HEK293 (cell line): ENCODE data around the gene FAM120B.

Source experiments
- BCL11A ChIP-seq: fragments of 450-650 bp; formaldehyde crosslinking; IDR thresholded peaks from 2 replicates; pipeline ENCODE4 v1.5.1; 2016; ENCODE audit warnings: low read depth, missing biosample characterization, missing genetic modification characterization
- GLI4 ChIP-seq: fragments of 450-650 bp; formaldehyde crosslinking; IDR thresholded peaks from 2 replicates; pipeline ENCODE4 v1.5.1; 2016; ENCODE audit warnings: missing biosample characterization, missing genetic modification characterization
- KLF10 ChIP-seq: fragments of 450-650 bp; IDR thresholded peaks from 2 replicates; pipeline ENCODE4 v1.5.1; 2018; ENCODE audit warnings: missing biosample characterization, mild to moderate bottlenecking, missing genetic modification characterization
- KLF7 ChIP-seq: fragments of 450-650 bp; formaldehyde crosslinking; IDR thresholded peaks from 2 replicates; pipeline ENCODE4 v1.5.1; 2016; ENCODE audit warnings: missing biosample characterization, missing genetic modification characterization, borderline replicate concordance
- PATZ1 ChIP-seq: fragments of 450-650 bp; formaldehyde crosslinking; IDR thresholded peaks from 2 replicates; pipeline ENCODE4 v1.5.1; 2016; ENCODE audit warnings: missing biosample characterization, missing genetic modification characterization
- SP2 ChIP-seq: fragments of 450-650 bp; formaldehyde crosslinking; IDR thresholded peaks from 2 replicates; pipeline ENCODE4 v1.5.1; 2016; ENCODE audit warnings: missing biosample characterization, missing genetic modification characterization
- TSHZ1 ChIP-seq: fragments of 450-650 bp; formaldehyde crosslinking; IDR thresholded peaks from 2 replicates; pipeline ENCODE4 v1.5.1; 2016; ENCODE audit warnings: missing biosample characterization, missing genetic modification characterization, borderline replicate concordance
- YY2 ChIP-seq: fragments of 450-650 bp; formaldehyde crosslinking; IDR thresholded peaks from 2 replicates; pipeline ENCODE4 v1.5.1; 2016; ENCODE audit warnings: missing biosample characterization, missing genetic modification characterization
- ZNF112 ChIP-seq: fragments of 450-650 bp; formaldehyde crosslinking; IDR thresholded peaks from 2 replicates; pipeline ENCODE4 v1.5.0; 2017; ENCODE audit warnings: missing biosample characterization, missing genetic modification characterization
- ZNF138 ChIP-seq: fragments of 450-650 bp; formaldehyde crosslinking; IDR thresholded peaks from 2 replicates; pipeline ENCODE4 v1.5.1; 2016; ENCODE audit warnings: missing biosample characterization, missing genetic modification characterization, borderline replicate concordance
- ZNF394 ChIP-seq: fragments of 450-650 bp; formaldehyde crosslinking; IDR thresholded peaks from 2 replicates; pipeline ENCODE4 v1.5.1; 2016; ENCODE audit warnings: missing biosample characterization, missing genetic modification characterization, mild to moderate bottlenecking, moderate library complexity, borderline replicate concordance
- ZNF521 ChIP-seq: fragments of 450-650 bp; formaldehyde crosslinking; IDR thresholded peaks from 2 replicates; pipeline ENCODE4 v1.5.1; 2017; ENCODE audit warnings: missing biosample characterization, mild to moderate bottlenecking, missing genetic modification characterization
- ZNF624 ChIP-seq: fragments of 450-650 bp; formaldehyde crosslinking; IDR thresholded peaks from 2 replicates; pipeline ENCODE4 v1.5.1; 2017; ENCODE audit warnings: missing biosample characterization, missing genetic modification characterization
- ZNF626 ChIP-seq: fragments of 450-650 bp; sonication (Bioruptor Pico); formaldehyde crosslinking; IDR thresholded peaks from 2 replicates; pipeline ENCODE4 v1.5.1; 2018; ENCODE audit warnings: missing biosample characterization, missing genetic modification characterization, inconsistent platforms
- ZSCAN16 ChIP-seq: fragments of 450-650 bp; formaldehyde crosslinking; IDR thresholded peaks from 2 replicates; pipeline ENCODE4 v1.5.1; 2016; ENCODE audit warnings: missing biosample characterization, missing genetic modification characterization
- ZXDB ChIP-seq: fragments of 450-650 bp; formaldehyde crosslinking; IDR thresholded peaks from 2 replicates; pipeline ENCODE4 v1.5.1; 2016; ENCODE audit warnings: missing biosample characterization, missing genetic modification characterization
- TF ChIP-seq, protein P1 (sequence below): fragments of 450-650 bp; formaldehyde crosslinking; IDR thresholded peaks from 2 replicates; pipeline ENCODE4 v1.5.1; 2017; ENCODE audit warnings: missing biosample characterization, missing genetic modification characterization
- TF ChIP-seq, protein P2 (sequence below): fragments of 450-650 bp; formaldehyde crosslinking; IDR thresholded peaks from 2 replicates; pipeline ENCODE4 v1.5.1; 2016; ENCODE audit warnings: missing biosample characterization, missing genetic modification characterization
- TF ChIP-seq, protein P3 (sequence below): fragments of 450-650 bp; formaldehyde crosslinking; IDR thresholded peaks from 2 replicates; pipeline ENCODE4 v1.5.1; 2016; ENCODE audit warnings: missing biosample characterization, missing genetic modification characterization
- TF ChIP-seq, protein P4 (sequence below): fragments of 450-650 bp; formaldehyde crosslinking; conservative IDR thresholded peaks from 2 replicates; pipeline ENCODE4 v1.5.1; 2016; ENCODE audit warnings: low read depth, missing biosample characterization, missing genetic modification characterization

The FAM120B gene

GRCh38 chr6:170306324-170307079 lies at the start of gene FAM120B (continued):
- TF ChIP-seq, protein P1, sequence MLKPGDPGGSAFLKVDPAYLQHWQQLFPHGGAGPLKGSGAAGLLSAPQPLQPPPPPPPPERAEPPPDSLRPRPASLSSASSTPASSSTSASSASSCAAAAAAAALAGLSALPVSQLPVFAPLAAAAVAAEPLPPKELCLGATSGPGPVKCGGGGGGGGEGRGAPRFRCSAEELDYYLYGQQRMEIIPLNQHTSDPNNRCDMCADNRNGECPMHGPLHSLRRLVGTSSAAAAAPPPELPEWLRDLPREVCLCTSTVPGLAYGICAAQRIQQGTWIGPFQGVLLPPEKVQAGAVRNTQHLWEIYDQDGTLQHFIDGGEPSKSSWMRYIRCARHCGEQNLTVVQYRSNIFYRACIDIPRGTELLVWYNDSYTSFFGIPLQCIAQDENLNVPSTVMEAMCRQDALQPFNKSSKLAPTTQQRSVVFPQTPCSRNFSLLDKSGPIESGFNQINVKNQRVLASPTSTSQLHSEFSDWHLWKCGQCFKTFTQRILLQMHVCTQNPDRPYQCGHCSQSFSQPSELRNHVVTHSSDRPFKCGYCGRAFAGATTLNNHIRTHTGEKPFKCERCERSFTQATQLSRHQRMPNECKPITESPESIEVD (tag by site-specific recombination) = no peak
- no peak for TF ChIP-seq ZSCAN16 (tag by site-specific recombination)
- TF ChIP-seq ZNF394 (tag by site-specific recombination) = no peak; the same call in 1 of the 2 replicates
- peak; percentile 74 for TF ChIP-seq ZXDB (tag by site-specific recombination)
- TF ChIP-seq TSHZ1 (tag by site-specific recombination) = no peak
- peak; percentile 38; the same call in 1 of the 2 replicates for TF ChIP-seq KLF7 (tag by site-specific recombination)
- TF ChIP-seq, protein P2, sequence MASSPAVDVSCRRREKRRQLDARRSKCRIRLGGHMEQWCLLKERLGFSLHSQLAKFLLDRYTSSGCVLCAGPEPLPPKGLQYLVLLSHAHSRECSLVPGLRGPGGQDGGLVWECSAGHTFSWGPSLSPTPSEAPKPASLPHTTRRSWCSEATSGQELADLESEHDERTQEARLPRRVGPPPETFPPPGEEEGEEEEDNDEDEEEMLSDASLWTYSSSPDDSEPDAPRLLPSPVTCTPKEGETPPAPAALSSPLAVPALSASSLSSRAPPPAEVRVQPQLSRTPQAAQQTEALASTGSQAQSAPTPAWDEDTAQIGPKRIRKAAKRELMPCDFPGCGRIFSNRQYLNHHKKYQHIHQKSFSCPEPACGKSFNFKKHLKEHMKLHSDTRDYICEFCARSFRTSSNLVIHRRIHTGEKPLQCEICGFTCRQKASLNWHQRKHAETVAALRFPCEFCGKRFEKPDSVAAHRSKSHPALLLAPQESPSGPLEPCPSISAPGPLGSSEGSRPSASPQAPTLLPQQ (tag by site-specific recombination) = 0 out of 2 replicates have a peak, but pooled peaks have one; percentile 43
- TF ChIP-seq YY2 (tag by site-specific recombination) = no peak; the same call in 1 of the 2 replicates
- no peak for TF ChIP-seq ZNF112 (tag by site-specific recombination)
- TF ChIP-seq GLI4 = peak; percentile 76; the same call in 1 of the 2 replicates
- TF ChIP-seq SP2 (tag by site-specific recombination) = peak; percentile 90
- TF ChIP-seq, protein P3, sequence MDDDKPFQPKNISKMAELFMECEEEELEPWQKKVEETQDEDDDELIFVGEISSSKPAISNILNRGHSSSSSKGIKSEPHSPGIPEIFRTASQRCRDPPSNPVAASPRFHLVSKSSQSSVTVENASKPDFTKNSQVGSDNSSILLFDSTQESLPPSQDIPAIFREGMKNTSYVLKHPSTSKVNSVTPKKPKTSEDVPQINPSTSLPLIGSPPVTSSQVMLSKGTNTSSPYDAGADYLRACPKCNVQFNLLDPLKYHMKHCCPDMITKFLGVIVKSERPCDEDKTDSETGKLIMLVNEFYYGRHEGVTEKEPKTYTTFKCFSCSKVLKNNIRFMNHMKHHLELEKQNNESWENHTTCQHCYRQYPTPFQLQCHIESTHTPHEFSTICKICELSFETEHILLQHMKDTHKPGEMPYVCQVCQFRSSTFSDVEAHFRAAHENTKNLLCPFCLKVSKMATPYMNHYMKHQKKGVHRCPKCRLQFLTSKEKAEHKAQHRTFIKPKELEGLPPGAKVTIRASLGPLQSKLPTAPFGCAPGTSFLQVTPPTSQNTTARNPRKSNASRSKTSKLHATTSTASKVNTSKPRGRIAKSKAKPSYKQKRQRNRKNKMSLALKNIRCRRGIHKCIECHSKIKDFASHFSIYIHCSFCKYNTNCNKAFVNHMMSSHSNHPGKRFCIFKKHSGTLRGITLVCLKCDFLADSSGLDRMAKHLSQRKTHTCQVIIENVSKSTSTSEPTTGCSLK (tag by site-specific recombination) = no peak
- TF ChIP-seq ZNF626 = no peak
- TF ChIP-seq, protein P4, sequence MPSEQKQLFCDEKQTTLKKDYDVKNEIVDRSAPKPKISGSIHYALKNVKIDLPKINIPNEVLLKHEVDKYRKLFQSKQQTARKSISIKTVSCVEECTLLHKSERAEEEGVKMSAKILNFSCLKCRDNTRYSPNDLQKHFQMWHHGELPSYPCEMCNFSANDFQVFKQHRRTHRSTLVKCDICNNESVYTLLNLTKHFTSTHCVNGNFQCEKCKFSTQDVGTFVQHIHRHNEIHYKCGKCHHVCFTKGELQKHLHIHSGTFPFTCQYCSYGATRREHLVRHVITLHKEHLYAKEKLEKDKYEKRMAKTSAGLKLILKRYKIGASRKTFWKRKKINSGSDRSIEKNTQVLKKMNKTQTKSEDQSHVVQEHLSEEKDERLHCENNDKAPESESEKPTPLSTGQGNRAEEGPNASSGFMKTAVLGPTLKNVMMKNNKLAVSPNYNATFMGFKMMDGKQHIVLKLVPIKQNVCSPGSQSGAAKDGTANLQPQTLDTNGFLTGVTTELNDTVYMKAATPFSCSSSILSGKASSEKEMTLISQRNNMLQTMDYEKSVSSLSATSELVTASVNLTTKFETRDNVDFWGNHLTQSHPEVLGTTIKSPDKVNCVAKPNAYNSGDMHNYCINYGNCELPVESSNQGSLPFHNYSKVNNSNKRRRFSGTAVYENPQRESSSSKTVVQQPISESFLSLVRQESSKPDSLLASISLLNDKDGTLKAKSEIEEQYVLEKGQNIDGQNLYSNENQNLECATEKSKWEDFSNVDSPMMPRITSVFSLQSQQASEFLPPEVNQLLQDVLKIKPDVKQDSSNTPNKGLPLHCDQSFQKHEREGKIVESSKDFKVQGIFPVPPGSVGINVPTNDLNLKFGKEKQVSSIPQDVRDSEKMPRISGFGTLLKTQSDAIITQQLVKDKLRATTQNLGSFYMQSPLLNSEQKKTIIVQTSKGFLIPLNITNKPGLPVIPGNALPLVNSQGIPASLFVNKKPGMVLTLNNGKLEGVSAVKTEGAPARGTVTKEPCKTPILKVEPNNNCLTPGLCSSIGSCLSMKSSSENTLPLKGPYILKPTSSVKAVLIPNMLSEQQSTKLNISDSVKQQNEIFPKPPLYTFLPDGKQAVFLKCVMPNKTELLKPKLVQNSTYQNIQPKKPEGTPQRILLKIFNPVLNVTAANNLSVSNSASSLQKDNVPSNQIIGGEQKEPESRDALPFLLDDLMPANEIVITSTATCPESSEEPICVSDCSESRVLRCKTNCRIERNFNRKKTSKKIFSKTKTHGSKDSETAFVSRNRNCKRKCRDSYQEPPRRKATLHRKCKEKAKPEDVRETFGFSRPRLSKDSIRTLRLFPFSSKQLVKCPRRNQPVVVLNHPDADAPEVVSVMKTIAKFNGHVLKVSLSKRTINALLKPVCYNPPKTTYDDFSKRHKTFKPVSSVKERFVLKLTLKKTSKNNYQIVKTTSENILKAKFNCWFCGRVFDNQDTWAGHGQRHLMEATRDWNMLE (tag by site-specific recombination) = peak; percentile 87
- no peak for TF ChIP-seq BCL11A (tag by site-specific recombination)
- TF ChIP-seq PATZ1 (tag by site-specific recombination) = no peak; the same call in 1 of the 2 replicates
- no peak for TF ChIP-seq ZNF521 (tag by site-specific recombination)
- TF ChIP-seq ZNF138 = no peak
- 0 out of 2 replicates have a peak, but pooled peaks have one; percentile 24 for TF ChIP-seq KLF10 (tag by site-specific recombination)
- no peak for TF ChIP-seq ZNF624 (tag by site-specific recombination)
